ENCODE measurements around the gene GNAQ. TPM values are rescaled to one million over a fixed set of nuclear protein-coding genes. Genes with fewer than 3 reads are reported as not detected.

GNAQ gene
- polyA plus RNA-seq, 1 experiment, result 21.4 TPM

DNA sequence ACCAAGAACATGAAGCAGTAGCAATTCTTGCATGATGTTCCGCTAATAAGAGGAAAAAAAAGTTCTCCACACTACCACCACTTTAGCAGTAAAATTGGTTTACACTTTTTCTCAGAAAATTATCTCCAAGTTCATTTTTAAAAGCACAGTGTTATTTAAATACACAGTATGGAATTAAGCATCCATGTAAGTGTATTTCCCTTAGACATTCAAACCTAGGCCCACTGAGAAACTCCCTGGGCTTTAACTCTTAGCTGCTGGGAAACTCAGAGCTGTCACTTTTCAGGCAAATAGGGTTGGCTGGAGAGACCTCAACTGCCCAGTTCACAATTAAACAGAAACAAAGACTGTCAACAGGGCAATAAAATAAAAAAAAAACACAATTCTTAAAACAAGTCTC lies 2.7 kb downstream of the GNAQ start:
- TF ChIP-seq, protein P1, sequence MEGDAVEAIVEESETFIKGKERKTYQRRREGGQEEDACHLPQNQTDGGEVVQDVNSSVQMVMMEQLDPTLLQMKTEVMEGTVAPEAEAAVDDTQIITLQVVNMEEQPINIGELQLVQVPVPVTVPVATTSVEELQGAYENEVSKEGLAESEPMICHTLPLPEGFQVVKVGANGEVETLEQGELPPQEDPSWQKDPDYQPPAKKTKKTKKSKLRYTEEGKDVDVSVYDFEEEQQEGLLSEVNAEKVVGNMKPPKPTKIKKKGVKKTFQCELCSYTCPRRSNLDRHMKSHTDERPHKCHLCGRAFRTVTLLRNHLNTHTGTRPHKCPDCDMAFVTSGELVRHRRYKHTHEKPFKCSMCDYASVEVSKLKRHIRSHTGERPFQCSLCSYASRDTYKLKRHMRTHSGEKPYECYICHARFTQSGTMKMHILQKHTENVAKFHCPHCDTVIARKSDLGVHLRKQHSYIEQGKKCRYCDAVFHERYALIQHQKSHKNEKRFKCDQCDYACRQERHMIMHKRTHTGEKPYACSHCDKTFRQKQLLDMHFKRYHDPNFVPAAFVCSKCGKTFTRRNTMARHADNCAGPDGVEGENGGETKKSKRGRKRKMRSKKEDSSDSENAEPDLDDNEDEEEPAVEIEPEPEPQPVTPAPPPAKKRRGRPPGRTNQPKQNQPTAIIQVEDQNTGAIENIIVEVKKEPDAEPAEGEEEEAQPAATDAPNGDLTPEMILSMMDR (IDR thresholded peaks at IDR 0.05; ENCODE audit: insufficient read depth, low read depth, low read length), result no peak
- DNase-seq (ENCODE audit: low read depth), result no peak
- H3K36me3 ChIP-seq (ENCODE audit: control insufficient read depth, insufficient read depth, low read length), result no peaks in the 10 kb centered on the region
- no peaks in the 10 kb centered on the region for H3K27me3 ChIP-seq (ENCODE audit: control insufficient read depth, insufficient read depth, low read length)
- ChIA-PET POLR2A (no interaction called here), CTCF (interaction anchor here (1.7 kb wide), 1 partner anchor 595 kb away, joined by 4 read pairs; no protein-coding TSS in a partner anchor)
- H3K4me3 ChIP-seq (ENCODE audit: low read depth, low read length), result peak overlapping the region; percentile 68; the same call in 1 of the 2 replicates

DNA sequence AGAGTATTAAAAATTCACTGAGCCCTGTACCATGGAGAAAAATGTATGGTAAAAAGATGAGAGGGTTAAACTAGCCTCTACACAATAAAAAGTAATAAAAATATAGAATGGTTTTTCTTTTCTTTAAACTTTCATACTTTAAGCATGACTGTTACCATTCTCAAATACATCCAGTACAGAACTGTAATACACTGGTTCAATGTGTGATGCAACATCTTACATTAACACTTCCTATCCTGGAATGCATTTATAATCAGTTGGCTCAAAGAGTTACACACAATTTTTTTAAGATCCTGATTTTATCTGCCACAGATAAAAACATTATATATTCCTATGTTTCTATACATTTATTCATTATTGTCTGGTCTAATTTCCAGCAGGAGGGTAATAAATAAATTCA lies 4.7 kb downstream of the GNAQ start:
- POLR2A ChIA-PET, result no interaction called here

DNA sequence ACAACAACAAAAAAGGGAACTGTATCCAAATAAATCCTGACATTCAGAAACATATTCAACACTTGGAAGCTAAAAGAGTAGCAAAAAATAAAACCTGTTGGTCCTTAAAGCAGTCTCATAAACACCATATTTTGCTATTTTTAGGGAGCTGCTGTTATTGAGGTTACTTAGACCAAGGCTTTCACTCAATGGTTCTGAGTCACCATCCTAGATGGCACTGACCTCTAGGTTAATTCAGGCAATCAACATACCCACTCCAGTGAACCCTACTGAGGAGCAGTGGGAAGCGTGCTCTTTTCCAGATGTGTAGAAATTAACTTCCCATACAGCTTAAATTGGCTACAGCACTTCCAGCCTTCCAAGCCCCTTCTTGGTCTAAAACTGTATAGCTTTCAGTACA lies 5.2 kb downstream of the GNAQ start:
- TF ChIP-seq, protein P1 (IDR thresholded peaks at IDR 0.05; ENCODE audit: insufficient read depth, low read depth, low read length), result no peak
- Histone ChIP-seq H3K4me3 (ENCODE audit: low read depth, low read length) (no peak overlapping the region), H3K27me3 (ENCODE audit: control insufficient read depth, insufficient read depth, low read length) (no peaks in the 10 kb centered on the region), H3K36me3 (ENCODE audit: control insufficient read depth, insufficient read depth, low read length) (no peaks in the 10 kb centered on the region)
- no peak for DNase-seq (ENCODE audit: low read depth)
- POLR2A ChIA-PET, result no interaction called here
- CTCF ChIA-PET, result no interaction called here

More for the DNA sequence above, 4.7 kb downstream of the GNAQ start:
- no peak for DNase-seq (ENCODE audit: low read depth)
- TF ChIP-seq, protein P1 (IDR thresholded peaks at IDR 0.05; ENCODE audit: insufficient read depth, low read depth, low read length), result no peak
- no peaks in the 10 kb centered on the region for H3K36me3 ChIP-seq (ENCODE audit: control insufficient read depth, insufficient read depth, low read length)
- CTCF ChIA-PET, result no interaction called here
- no peak overlapping the region for H3K4me3 ChIP-seq (ENCODE audit: low read depth, low read length)
- H3K27me3 ChIP-seq (ENCODE audit: control insufficient read depth, insufficient read depth, low read length), result no peaks in the 10 kb centered on the region

DNA sequence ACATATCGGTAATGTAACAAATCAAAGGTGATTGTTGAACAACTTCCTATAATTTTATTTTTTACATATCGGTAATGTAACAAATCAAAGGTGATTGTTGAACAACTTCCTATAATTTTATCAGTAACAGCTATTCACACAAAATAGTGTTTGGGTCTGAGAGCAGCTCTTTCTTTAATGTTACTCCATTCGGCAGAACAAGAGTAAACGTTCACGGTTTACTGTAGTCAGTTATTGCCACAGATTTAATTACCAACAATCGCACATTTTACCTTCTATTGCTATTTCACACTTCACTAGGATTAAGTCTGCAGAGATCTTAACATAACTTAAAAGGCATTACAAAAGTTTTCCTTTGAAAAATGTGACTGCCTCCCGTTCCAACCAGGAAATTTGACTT lies 6.4 kb downstream of the GNAQ start:
- Histone ChIP-seq H3K36me3 (ENCODE audit: control insufficient read depth, insufficient read depth, low read length) (no peaks in the 10 kb centered on the region), H3K27me3 (ENCODE audit: control insufficient read depth, insufficient read depth, low read length) (no peaks in the 10 kb centered on the region), H3K4me3 (ENCODE audit: low read depth, low read length) (no peak overlapping the region)
- ChIA-PET CTCF (interaction anchor here (1.5 kb wide), 1 partner anchor 11 kb away, joined by 3 read pairs; no protein-coding TSS in a partner anchor), POLR2A (no interaction called here)
- DNase-seq (ENCODE audit: low read depth), result no peak
- TF ChIP-seq, protein P1 (IDR thresholded peaks at IDR 0.05; ENCODE audit: insufficient read depth, low read depth, low read length), result no peak

DNA sequence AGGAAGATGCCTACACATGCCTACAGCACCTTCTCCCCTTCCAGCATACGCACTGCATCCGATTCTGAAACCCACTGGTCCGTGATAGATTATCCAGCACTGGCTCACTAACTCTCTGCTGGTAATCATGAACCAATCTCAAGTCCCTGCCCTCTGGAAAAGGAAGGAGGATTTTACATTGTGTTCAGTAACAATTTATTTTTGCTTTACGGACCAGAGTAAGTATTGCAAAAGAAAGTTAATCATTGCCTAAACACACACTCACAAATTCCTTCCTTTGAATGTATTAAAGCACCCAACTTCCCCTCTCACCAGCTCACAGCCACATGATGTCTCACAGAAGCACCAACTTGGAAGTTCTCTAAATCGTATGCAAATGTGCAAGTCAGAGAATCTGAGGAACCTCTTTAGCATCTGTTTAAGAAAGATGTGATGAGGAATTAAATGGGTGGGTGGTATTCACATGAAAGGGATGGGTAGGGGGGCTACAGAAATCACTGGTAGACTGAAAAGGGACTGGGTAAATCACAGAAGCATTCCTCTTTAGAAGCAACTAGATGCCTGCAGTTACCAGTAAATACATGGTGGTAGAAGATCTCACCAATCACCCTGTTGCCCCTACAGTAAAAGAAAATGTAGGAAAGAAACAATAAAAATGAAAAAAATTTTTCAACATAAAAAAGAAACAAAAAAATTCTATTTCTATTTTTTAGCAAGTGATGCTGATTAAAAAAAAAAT lies 8.4 kb downstream of the GNAQ start:
- DNase-seq (ENCODE audit: low read depth), result no peak
- no peaks in the 10 kb centered on the region for H3K27me3 ChIP-seq (ENCODE audit: control insufficient read depth, insufficient read depth, low read length)
- no peaks in the 10 kb centered on the region for H3K36me3 ChIP-seq (ENCODE audit: control insufficient read depth, insufficient read depth, low read length)
- ChIA-PET CTCF (interaction anchor here (1.3 kb wide), 1 partner anchor 12 kb away, joined by 4 read pairs; no protein-coding TSS in a partner anchor), POLR2A (no interaction called here)
- TF ChIP-seq, protein P1 (IDR thresholded peaks at IDR 0.05; ENCODE audit: insufficient read depth, low read depth, low read length), result no peak
- H3K4me3 ChIP-seq (ENCODE audit: low read depth, low read length), result no peak overlapping the region

All from BJ (cell line).